ENCODE measurements around the gene PSMG3. TPM values are rescaled to one million over a fixed set of nuclear protein-coding genes. Genes with fewer than 3 reads are reported as not detected.
A peak's percentile ranks its signal among the peaks of the same experiment; 100 is the strongest.

Gene PSMG3, protein sequence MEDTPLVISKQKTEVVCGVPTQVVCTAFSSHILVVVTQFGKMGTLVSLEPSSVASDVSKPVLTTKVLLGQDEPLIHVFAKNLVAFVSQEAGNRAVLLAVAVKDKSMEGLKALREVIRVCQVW
- total RNA-seq (10 to 100 TPM; 13.3 to 13.8 TPM), total RNA-seq (11.0 to 62.5 (median 18.5) reads per million in 172 experiments)
- 26.6 TPM for polyA plus RNA-seq (2013, experiment 1 of 2)
- polyA plus RNA-seq (2013, experiment 2 of 2) = 24.8 TPM

DNA sequence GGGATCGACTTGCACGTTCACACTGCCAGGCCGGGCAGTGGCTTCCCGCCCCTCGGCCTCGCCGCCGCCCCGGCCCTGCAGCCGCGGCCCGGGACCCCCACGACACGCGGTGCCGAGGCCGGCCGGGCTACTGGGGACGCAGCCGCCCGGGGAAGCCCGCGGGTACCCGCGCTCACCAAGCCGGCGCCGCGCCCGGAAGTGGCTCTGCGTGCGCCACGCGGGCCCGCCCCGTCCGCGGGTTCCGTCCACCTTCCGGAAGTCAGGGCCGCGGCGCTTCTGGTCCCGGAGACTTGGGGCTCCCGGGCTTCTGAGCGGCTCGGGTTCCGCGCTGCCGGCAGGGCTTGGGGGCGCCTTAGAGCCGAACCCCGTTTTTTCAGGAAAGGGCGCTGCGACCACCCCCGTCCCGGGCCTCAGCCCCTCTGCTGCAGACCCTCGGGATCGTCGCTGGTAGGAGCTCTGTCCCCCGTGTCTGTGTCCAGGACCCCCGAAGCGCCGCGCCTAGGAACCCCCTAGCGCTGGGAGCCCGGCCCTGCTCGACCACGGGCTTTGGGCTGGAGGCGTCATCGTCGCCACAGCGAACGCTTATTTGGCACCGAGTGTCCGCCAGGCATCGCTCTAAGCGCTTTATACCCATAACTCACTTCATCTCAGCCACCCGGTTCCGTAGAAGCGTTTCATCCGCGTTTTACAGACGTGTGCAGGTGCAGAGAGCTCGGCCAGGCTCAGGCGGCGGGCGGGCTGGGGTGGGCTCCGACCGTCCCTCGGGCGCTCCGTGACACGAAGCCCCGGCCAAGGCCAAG lies at the start of gene PSMG3:
PSMG3 (minus strand) TSS at position 200 of the 800 bp plus-strand sequence. CDS start 693 bp downstream, outside the sequence.
- Histone ChIP-seq H3K36me3 (ENCODE audit: insufficient read depth, low read length) (peaks cover 19% of the 10 kb centered on the region), H3K4me3 (ENCODE audit: low read length) (peak within 1 kb of the TSS; percentile 98), H3K4me1 (ENCODE audit: insufficient read depth, low read length) (peaks cover 35% of the 10 kb centered on the region), H3K9me3 (ENCODE audit: control insufficient read depth in 1 of 2, insufficient read depth in 1 of 2, low read length in 2 of 2) (no peaks in the 10 kb centered on the region), H3K27ac (ENCODE audit: low read depth in 1 of 2, low read length in 2 of 2) (peak within 1 kb of the TSS; percentile 82 to 83), H3K27me3 (ENCODE audit: control insufficient read depth in 1 of 2, insufficient read depth in 2 of 2, low read length in 2 of 2) (no peaks in the 10 kb centered on the region)
- Mint-ChIP-seq H3K4me3 (peak within 1 kb of the TSS; percentile 91), H3K4me1 (ENCODE audit: low read depth) (peaks cover 23% of the 10 kb centered on the region), H3K36me3 (ENCODE audit: low read depth) (peaks cover 17% of the 10 kb centered on the region), H3K27me3 (no peaks in the 10 kb centered on the region), H3K27ac (peak within 1 kb of the TSS; percentile 92), H3K9me3 (no peaks in the 10 kb centered on the region)
- ChIA-PET CTCF (interaction anchor here (1.0 kb wide), 1 partner anchor 65 kb away, joined by 3 read pairs; no protein-coding TSS in a partner anchor), POLR2A (interaction anchor here (0.6 to 1.7 kb wide), 8 partner anchors 9 to 784 kb away, joined by 3 to 8 read pairs (median 3); partner anchors contain the start of gene EIF3B)
- intact Hi-C loops (cut with DNase I, micrococcal nuclease) = loop anchor here (1.0 to 5.0 kb wide), 7 partner anchors 23 to 1272 kb away; partner anchors contain the start of genes BRAT1 (in 1 of the 2), GNA12 (in 1 of the 2), INTS1 (in 1 of the 2) and IQCE (in 1 of the 2)
- TF ChIP-seq, protein P1, sequence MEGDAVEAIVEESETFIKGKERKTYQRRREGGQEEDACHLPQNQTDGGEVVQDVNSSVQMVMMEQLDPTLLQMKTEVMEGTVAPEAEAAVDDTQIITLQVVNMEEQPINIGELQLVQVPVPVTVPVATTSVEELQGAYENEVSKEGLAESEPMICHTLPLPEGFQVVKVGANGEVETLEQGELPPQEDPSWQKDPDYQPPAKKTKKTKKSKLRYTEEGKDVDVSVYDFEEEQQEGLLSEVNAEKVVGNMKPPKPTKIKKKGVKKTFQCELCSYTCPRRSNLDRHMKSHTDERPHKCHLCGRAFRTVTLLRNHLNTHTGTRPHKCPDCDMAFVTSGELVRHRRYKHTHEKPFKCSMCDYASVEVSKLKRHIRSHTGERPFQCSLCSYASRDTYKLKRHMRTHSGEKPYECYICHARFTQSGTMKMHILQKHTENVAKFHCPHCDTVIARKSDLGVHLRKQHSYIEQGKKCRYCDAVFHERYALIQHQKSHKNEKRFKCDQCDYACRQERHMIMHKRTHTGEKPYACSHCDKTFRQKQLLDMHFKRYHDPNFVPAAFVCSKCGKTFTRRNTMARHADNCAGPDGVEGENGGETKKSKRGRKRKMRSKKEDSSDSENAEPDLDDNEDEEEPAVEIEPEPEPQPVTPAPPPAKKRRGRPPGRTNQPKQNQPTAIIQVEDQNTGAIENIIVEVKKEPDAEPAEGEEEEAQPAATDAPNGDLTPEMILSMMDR (IDR thresholded peaks at IDR 0.05) = peak; percentile 27
- ATAC-seq (ENCODE audit: poor library complexity) = peak; percentile 88
- DNase-seq = peak; percentile 75 to 94 (median 86)

DNA sequence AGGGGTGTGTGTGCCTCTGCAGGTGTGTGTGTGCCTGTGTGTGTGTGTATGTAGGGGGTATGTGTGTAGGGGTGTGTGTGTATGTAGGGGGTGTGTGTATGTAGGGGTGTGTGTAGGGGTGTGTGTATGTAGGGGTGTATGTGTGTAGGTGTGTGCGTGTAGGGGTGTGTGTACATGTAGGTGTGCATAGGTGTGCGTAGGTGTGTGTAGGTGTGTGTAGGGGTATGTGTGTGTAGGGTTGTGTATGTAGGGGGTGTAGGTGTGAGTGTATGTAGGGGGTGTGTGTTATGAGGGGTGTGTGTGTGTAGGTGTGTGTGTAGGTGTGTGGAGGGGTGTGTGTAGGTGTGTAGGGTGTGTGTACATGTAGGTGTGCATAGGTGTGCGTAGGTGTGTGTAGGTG lies 48.6 kb upstream of the PSMG3 start:
- Histone ChIP-seq H3K4me1 (ENCODE audit: insufficient read depth, low read length) (no peaks in the 10 kb centered on the region), H3K36me3 (ENCODE audit: insufficient read depth, low read length) (no peaks in the 10 kb centered on the region), H3K9me3 (ENCODE audit: control insufficient read depth in 1 of 2, insufficient read depth in 1 of 2, low read length in 2 of 2) (no peaks in the 10 kb centered on the region), H3K4me3 (ENCODE audit: low read length) (no peak overlapping the region), H3K27ac (ENCODE audit: low read depth in 1 of 2, low read length in 2 of 2) (no peak overlapping the region), H3K27me3 (ENCODE audit: control insufficient read depth in 1 of 2, insufficient read depth in 2 of 2, low read length in 2 of 2) (no peaks in the 10 kb centered on the region)
- no peaks in the 10 kb centered on the region for H3K27me3 Mint-ChIP-seq
- TF ChIP-seq, protein P1 (IDR thresholded peaks at IDR 0.05) = no peak
- H3K9me3 Mint-ChIP-seq = no peaks in the 10 kb centered on the region
- no peak for DNase-seq
- H3K4me1 Mint-ChIP-seq (ENCODE audit: low read depth) = no peaks in the 10 kb centered on the region
- ATAC-seq (ENCODE audit: poor library complexity) = no peak
- intact Hi-C loops (cut with DNase I, micrococcal nuclease) = no loop called here
- H3K4me3 Mint-ChIP-seq = no peak overlapping the region
- H3K36me3 Mint-ChIP-seq (ENCODE audit: low read depth) = no peaks in the 10 kb centered on the region
- CTCF ChIA-PET = no interaction called here
- POLR2A ChIA-PET = no interaction called here
- no peak overlapping the region for H3K27ac Mint-ChIP-seq

DNA sequence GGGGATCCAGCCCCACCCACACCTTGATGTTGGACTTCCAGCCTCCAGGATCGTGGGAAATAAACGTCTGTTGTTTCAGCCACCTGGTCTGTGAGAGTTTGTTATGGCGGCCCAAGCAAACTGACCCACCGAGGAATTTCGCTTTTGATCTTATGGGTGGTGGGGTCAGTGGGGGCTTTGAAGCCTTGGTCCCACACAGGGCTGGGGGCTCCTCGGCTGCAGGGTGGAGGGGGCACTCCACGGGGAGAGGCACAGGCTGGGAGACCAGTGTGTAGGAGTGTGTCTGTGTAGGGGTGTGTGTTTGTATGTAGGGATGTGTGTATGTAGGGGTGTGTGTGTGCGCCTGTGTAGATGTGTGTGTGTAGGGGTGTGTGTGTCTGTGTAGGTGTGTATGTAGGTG lies 48.1 kb upstream of the PSMG3 start:
- Histone ChIP-seq H3K4me3 (ENCODE audit: low read length) (no peak overlapping the region), H3K27ac (ENCODE audit: low read depth in 1 of 2, low read length in 2 of 2) (no peak overlapping the region), H3K4me1 (ENCODE audit: insufficient read depth, low read length) (no peaks in the 10 kb centered on the region), H3K36me3 (ENCODE audit: insufficient read depth, low read length) (no peaks in the 10 kb centered on the region), H3K27me3 (ENCODE audit: control insufficient read depth in 1 of 2, insufficient read depth in 2 of 2, low read length in 2 of 2) (no peaks in the 10 kb centered on the region), H3K9me3 (ENCODE audit: control insufficient read depth in 1 of 2, insufficient read depth in 1 of 2, low read length in 2 of 2) (no peaks in the 10 kb centered on the region)
- Mint-ChIP-seq H3K9me3 (no peaks in the 10 kb centered on the region), H3K4me1 (ENCODE audit: low read depth) (no peaks in the 10 kb centered on the region), H3K27ac (no peak overlapping the region), H3K36me3 (ENCODE audit: low read depth) (no peaks in the 10 kb centered on the region), H3K27me3 (no peaks in the 10 kb centered on the region), H3K4me3 (no peak overlapping the region)
- intact Hi-C loops (cut with DNase I, micrococcal nuclease) = no loop called here
- no peak for DNase-seq
- POLR2A ChIA-PET = no interaction called here
- TF ChIP-seq, protein P1 (IDR thresholded peaks at IDR 0.05) = no peak
- ATAC-seq (ENCODE audit: poor library complexity) = no peak
- CTCF ChIA-PET = no interaction called here
